ENCODE results near the gene HSD17B12. TPM values are rescaled to one million over a fixed set of nuclear protein-coding genes. Genes with fewer than 3 reads are reported as not detected.

The HSD17B12 gene
- total and polyA plus RNA-seq, 2 of the 8 experiments (the other 6 are each of a cell fraction or from before 2014, with no cell fraction given), result 46.0 to 121 TPM

- 87% methylated on average over 4 of the region's 4 CpGs; no CpG with 5 or more reads in 1 of the 2 experiments for WGBS, 2 experiments (ENCODE audit: extremely low coverage in 1 of 2, insufficient coverage in 1 of 2, insufficient read length in 1 of 2, insufficient replicate concordance in 2 of 2, low coverage in 1 of 2, low lambda C conversion rate in 2 of 2, missing lambda C conversion rate in 1 of 2)
- no peak overlapping the region for H3K27ac ChIP-seq (ENCODE audit: low read depth, low read length)
These were observed 152.0 kb downstream of the HSD17B12 start for GRCh38 chr11:43832536-43832935.

More at GRCh38 chr11:43832536-43832935, 152.0 kb downstream of the HSD17B12 start:
- no peak overlapping the region for H3K9ac ChIP-seq (replicated peaks in 1 of 4; ENCODE audit: extremely low read depth in 1 of 4, low read depth in 3 of 4, low read length in 3 of 4)
- no peak overlapping the region for H2BK20ac ChIP-seq (ENCODE audit: low read length)
- no peak for DNase-seq (ENCODE audit: low read depth in 1 of 2, low spot score in 2 of 2)
- no peaks in the 10 kb centered on the region for H3K23me2 ChIP-seq (ENCODE audit: low read depth, low read length)
- no peaks in the 10 kb centered on the region for H4K20me1 ChIP-seq (replicated peaks in 1 of 2; ENCODE audit: control insufficient read depth in 1 of 2, insufficient read depth in 2 of 2, low read length in 2 of 2)
- no peak overlapping the region for H4K91ac ChIP-seq (replicated peaks; ENCODE audit: insufficient read length, low read length)
- H2AK5ac ChIP-seq (ENCODE audit: low read depth, low read length), result no peak overlapping the region
- CTCF ChIA-PET (ENCODE audit: partially characterized antibody), result interaction anchor here (0.6 to 5.4 kb wide), 3 partner anchors 18 to 239 kb away, joined by 3 to 38 read pairs (median 4); no protein-coding TSS in a partner anchor
- no peak overlapping the region for H2BK12ac ChIP-seq (ENCODE audit: low read depth, low read length)
- POLR2A ChIA-PET (ENCODE audit: partially characterized antibody), result interaction anchor here (1.0 to 1.2 kb wide), 2 partner anchors 16 to 17 kb away, joined by 3 to 4 read pairs; no protein-coding TSS in a partner anchor
- no peak overlapping the region for H3K18ac ChIP-seq (ENCODE audit: extremely low read depth, low read length)
- no peak overlapping the region for H3K14ac ChIP-seq (ENCODE audit: insufficient read length)
- no peaks in the 10 kb centered on the region for H3K79me2 ChIP-seq (ENCODE audit: control insufficient read depth in 1 of 2, insufficient read depth in 2 of 2, low read length in 2 of 2)
- H3K79me1 ChIP-seq (ENCODE audit: low read depth, low read length), result no peaks in the 10 kb centered on the region
- H3K23ac ChIP-seq (ENCODE audit: insufficient read length), result no peak overlapping the region
- H3K9me3 ChIP-seq (ENCODE audit: insufficient read depth in 2 of 2, low read depth in 1 of 2, low read length in 1 of 2), result no peaks in the 10 kb centered on the region
- H4K8ac ChIP-seq (ENCODE audit: extremely low read depth, insufficient read depth, low read length), result no peak overlapping the region
- TF ChIP-seq SP2 (IDR thresholded peaks at IDR 0.05; ENCODE audit: low read length), result no peak
- TF ChIP-seq EP300 (IDR thresholded peaks at IDR 0.05; ENCODE audit: borderline replicate concordance in 1 of 2, low read depth in 2 of 2, low read length in 2 of 2), result no peak
- no peaks in the 10 kb centered on the region; a peak in 2 of 8 replicates for H3K36me3 ChIP-seq (ENCODE audit: control insufficient read depth in 2 of 4, insufficient read depth in 4 of 4, low read length in 3 of 4)
- H2AFZ ChIP-seq (ENCODE audit: low read length), result no peak overlapping the region
- no peak overlapping the region for H3K4ac ChIP-seq (replicated peaks; ENCODE audit: insufficient read length, low read depth, low read length)
- no peaks in the 10 kb centered on the region for H3K27me3 ChIP-seq (replicated peaks in 1 of 4; ENCODE audit: control insufficient read depth in 3 of 4, extremely low read depth in 1 of 4, insufficient read depth in 3 of 4, low read length in 3 of 4)
- H4K5ac ChIP-seq (ENCODE audit: insufficient read length, low read depth, low read length), result no peak overlapping the region
- H2BK15ac ChIP-seq (ENCODE audit: low read length), result no peak overlapping the region
- no peak overlapping the region for H2BK5ac ChIP-seq (ENCODE audit: low read depth, low read length)
- no peak overlapping the region for H2BK120ac ChIP-seq (replicated peaks; ENCODE audit: low read depth, low read length)
- H3K4me1 ChIP-seq (replicated peaks in 1 of 4; ENCODE audit: control insufficient read depth in 3 of 4, insufficient read depth in 4 of 4, low read length in 3 of 4), result no peaks in the 10 kb centered on the region
- no peak overlapping the region for H3K56ac ChIP-seq (replicated peaks; ENCODE audit: insufficient read length, low read depth, low read length)
- no peak overlapping the region for H3K4me2 ChIP-seq (ENCODE audit: insufficient read depth in 1 of 2, low read depth in 2 of 2, low read length in 2 of 2)
- no peak overlapping the region for H3K4me3 ChIP-seq (ENCODE audit: extremely low read depth in 1 of 4, insufficient read depth in 2 of 4, low read depth in 3 of 4, low read length in 4 of 4)
- FAIRE-seq, result no peak

All from H1 (cell line).